Osteoblast (primary cell): ENCODE data around the gene SPACA4. TPM values are rescaled to one million over a fixed set of nuclear protein-coding genes. Genes with fewer than 3 reads are reported as not detected.

Experiments
- DNase-seq: peaks from one replicate; pipeline ENCODE4 v3.0.0; 2011; ENCODE audit warnings: low spot score, mixed read lengths; ENCODE audit not compliant: insufficient read length; ENCODE audit errors: missing footprints
- H2AFZ ChIP-seq: 2 replicates; pipeline ENCODE4 v1.6.0; 2011; ENCODE audit warnings: mild to moderate bottlenecking, low read length
- H3K27ac ChIP-seq: 2 replicates; pipeline ENCODE4 v1.5.1; 2011; ENCODE audit warnings: mild to moderate bottlenecking, low read depth, low read length, moderate library complexity
- H3K27me3 ChIP-seq: 2 replicates; pipeline ENCODE4 v1.6.0; 2012; ENCODE audit warnings: mild to moderate bottlenecking, control low read depth, inconsistent platforms, low read length, moderate library complexity; ENCODE audit not compliant: insufficient read depth
- H3K36me3 ChIP-seq: 2 replicates; pipeline ENCODE4 v1.5.1; 2011; ENCODE audit warnings: mild to moderate bottlenecking, low read length, control low read depth, moderate library complexity; ENCODE audit not compliant: insufficient read depth
- H3K4me1 ChIP-seq: 2 replicates; pipeline ENCODE4 v1.5.1; 2011; ENCODE audit warnings: mild to moderate bottlenecking, low read length, control low read depth, moderate library complexity; ENCODE audit not compliant: insufficient read depth
- H3K4me2 ChIP-seq: 2 replicates; pipeline ENCODE4 v1.6.0; 2011; ENCODE audit warnings: mild to moderate bottlenecking, low read length; ENCODE audit not compliant: insufficient read depth
- H3K4me3 ChIP-seq: fragments of 200-600 bp; sonication (generic); 3 replicates; pipeline ENCODE4 v1.5.1; 2012; ENCODE audit warnings: mild to moderate bottlenecking, low read length, inconsistent platforms; ENCODE audit not compliant: insufficient read depth
- H3K79me2 ChIP-seq: 2 replicates; pipeline ENCODE4 v1.6.0; 2012; ENCODE audit warnings: mild to moderate bottlenecking, low read length, control low read depth, inconsistent platforms; ENCODE audit not compliant: insufficient read depth
- H3K9me3 ChIP-seq: 2 replicates; pipeline ENCODE4 v1.5.1; 2011; ENCODE audit warnings: low read depth, low read length, control low read depth
- H4K20me1 ChIP-seq: 2 replicates; pipeline ENCODE4 v1.6.0; 2012; ENCODE audit warnings: mild to moderate bottlenecking, low read length, control low read depth; ENCODE audit not compliant: insufficient read depth
- CTCF ChIP-seq: IDR thresholded peaks from 2 replicates; pipeline ENCODE4 v1.5.1; 2011; ENCODE audit warnings: mild to moderate bottlenecking, low read depth, low read length, moderate library complexity; ENCODE audit errors: extremely low read depth
- total RNA-seq: library from RNA; depleted of rRNA; stranded (reverse); fragments of >200 nt; gene quantifications from 2 replicates; pipeline ENCODE4 v1.2.3, GENCODE V29; 2012

Gene SPACA4
- total RNA-seq, 1 donor = not detected

GRCh38 chr19:48561412-48561811, 45.1 kb upstream of the SPACA4 start:
- no peaks in the 10 kb centered on the region for H3K9me3 ChIP-seq
- no peak for TF ChIP-seq CTCF
- H3K79me2 ChIP-seq = no peaks in the 10 kb centered on the region
- H2AFZ ChIP-seq = no peak overlapping the region
- H3K4me1 ChIP-seq = no peaks in the 10 kb centered on the region
- no peak overlapping the region for H3K27ac ChIP-seq
- no peak overlapping the region for H3K4me2 ChIP-seq
- H3K36me3 ChIP-seq = no peaks in the 10 kb centered on the region
- no peak for DNase-seq
- no peak overlapping the region for H3K4me3 ChIP-seq
- H3K27me3 ChIP-seq = no peaks in the 10 kb centered on the region
- H4K20me1 ChIP-seq = no peaks in the 10 kb centered on the region

GRCh38 chr19:48565090-48565489, 41.5 kb upstream of the SPACA4 start:
- Histone ChIP-seq H2AFZ (no peak overlapping the region), H3K27me3 (no peaks in the 10 kb centered on the region), H3K4me1 (peaks cover 12% of the 10 kb centered on the region), H3K36me3 (no peaks in the 10 kb centered on the region), H3K27ac (no peak overlapping the region), H4K20me1 (no peaks in the 10 kb centered on the region), H3K79me2 (no peaks in the 10 kb centered on the region), H3K9me3 (no peaks in the 10 kb centered on the region), H3K4me2 (no peak overlapping the region), H3K4me3 (no peak overlapping the region)
- TF ChIP-seq CTCF = no peak
- DNase-seq = no peak

GRCh38 chr19:48568345-48568886, 38.1 kb upstream of the SPACA4 start:
- TF ChIP-seq CTCF = no peak
- no peaks in the 10 kb centered on the region for H4K20me1 ChIP-seq
- peak overlapping the region; percentile 1 for H3K27ac ChIP-seq
- no peaks in the 10 kb centered on the region for H3K79me2 ChIP-seq
- DNase-seq = peak; percentile 97
- H3K36me3 ChIP-seq = no peaks in the 10 kb centered on the region
- H3K9me3 ChIP-seq = no peaks in the 10 kb centered on the region
- peaks cover 12% of the 10 kb centered on the region for H3K4me1 ChIP-seq
- no peaks in the 10 kb centered on the region for H3K27me3 ChIP-seq
- H3K4me2 ChIP-seq = peak overlapping the region; percentile 59
- peak overlapping the region; percentile 33 for H3K4me3 ChIP-seq
- peak overlapping the region; percentile 65 for H2AFZ ChIP-seq

GRCh38 chr19:48569814-48570213, 36.7 kb upstream of the SPACA4 start:
- Histone ChIP-seq H3K27ac (no peak overlapping the region), H3K9me3 (no peaks in the 10 kb centered on the region), H3K79me2 (no peaks in the 10 kb centered on the region), H3K4me1 (peaks cover 14% of the 10 kb centered on the region), H3K36me3 (no peaks in the 10 kb centered on the region), H3K27me3 (no peaks in the 10 kb centered on the region), H3K4me2 (no peak overlapping the region), H2AFZ (no peak overlapping the region), H3K4me3 (no peak overlapping the region), H4K20me1 (no peaks in the 10 kb centered on the region)
- TF ChIP-seq CTCF = no peak
- peak; percentile 19 for DNase-seq
